Stimulated activated CD8-positive, alpha-beta memory T cell treated with anti-CD3 and anti-CD28 coated beads, Interleukin-2, amount 100 ng/mL, for 1 hour (primary cell): ENCODE data around the gene CDC5L.
"Not testable (repeated sequence)": the region's sequence is repeated elsewhere in the genome, so short reads cannot be mapped to it uniquely, and the experiment has no call there.

Source experiments
- DNase-seq, 2 donors: peaks; one replicate each; pipeline ENCODE4 v3.0.0-alpha.2; 2020; ENCODE audit warnings: low read depth in 2 of 2

CDC5L gene

DNA sequence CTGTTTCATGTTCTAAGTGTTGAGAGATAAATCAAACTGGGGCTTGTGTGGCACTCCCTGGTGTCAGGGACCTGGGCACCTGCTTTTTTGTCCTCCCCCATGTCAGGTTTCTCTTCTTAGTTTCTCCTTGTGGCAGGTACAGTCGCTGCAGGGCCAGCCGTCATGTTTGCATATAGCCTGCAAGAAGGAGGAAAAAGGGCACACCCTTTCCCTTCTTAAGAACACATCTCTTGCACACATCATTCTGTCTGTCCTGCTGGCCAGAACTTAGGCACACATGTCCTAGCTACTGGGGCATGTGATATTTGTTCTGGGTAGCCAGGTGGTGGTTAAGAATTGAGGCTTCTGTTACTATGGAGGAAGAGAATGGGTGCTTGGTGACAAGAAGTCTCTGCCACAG, 27.9 kb downstream of the CDC5L start:
- DNase-seq = no peak

DNA sequence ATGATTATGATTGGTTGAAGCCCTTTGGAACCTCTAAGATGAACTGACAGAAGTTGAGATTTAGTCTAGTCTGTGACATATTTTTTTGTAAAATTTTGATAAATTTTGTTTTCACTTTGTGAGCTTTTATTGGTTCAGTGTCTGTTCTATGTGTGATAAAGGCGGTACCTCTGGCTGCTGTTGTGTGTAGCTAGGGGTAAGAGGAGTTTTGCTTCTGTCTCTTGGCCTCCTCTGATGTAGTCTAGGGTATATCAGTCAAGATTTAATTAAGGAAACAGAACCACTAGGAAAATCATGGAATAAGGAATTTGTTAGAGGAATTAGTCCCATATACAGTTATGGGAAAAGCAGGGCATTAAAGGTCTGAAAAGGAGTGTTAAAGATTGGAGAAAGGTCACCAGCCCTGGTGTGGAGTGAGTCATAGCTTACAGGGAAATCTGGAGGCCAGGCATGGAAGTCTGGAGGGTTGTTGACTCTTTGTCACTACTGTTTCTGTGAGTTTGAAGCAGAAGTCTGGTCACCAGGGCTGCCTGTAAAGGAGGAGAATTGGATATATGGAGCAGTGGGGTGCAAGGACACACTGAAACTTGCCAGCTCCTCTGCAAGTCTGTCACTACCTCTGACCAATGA, 28.5 kb downstream of the CDC5L start:
- no peak for DNase-seq

DNA sequence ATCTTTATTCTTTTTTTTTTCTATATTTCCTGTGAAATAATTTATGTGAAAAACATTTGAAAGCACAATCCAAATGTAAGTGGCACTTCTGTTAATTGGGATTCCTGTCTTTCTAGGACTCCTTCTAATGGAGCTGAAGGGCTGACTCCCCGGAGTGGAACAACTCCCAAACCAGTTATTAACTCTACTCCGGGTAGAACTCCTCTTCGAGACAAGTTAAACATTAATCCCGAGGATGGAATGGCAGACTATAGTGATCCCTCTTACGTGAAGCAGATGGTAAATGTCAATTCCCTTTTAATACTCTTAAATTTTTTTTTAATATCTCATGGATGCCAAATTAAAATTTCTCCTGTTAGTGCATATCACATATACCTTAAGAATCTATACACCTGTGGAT, 35.0 kb downstream of the CDC5L start:
- DNase-seq = no peak

DNA sequence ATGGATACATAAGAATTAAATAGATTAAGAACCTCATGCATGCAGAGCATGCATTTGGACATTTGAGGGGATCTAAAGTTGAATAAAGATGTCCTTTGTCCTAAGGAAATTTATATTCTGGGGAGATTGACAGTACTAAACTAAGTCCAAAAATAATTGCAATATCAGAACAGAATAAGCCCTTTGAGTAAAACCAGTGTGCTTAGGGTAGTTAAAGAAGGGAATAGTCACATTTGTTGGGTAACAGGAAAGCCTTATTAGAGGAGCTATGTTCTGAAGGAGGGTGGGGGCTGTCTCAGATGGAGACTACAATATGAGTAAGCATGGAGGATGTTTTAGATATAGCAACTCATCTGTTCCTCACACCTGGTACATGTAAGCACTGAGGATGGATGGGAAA, 35.8 kb downstream of the CDC5L start:
- DNase-seq = no peak

DNA sequence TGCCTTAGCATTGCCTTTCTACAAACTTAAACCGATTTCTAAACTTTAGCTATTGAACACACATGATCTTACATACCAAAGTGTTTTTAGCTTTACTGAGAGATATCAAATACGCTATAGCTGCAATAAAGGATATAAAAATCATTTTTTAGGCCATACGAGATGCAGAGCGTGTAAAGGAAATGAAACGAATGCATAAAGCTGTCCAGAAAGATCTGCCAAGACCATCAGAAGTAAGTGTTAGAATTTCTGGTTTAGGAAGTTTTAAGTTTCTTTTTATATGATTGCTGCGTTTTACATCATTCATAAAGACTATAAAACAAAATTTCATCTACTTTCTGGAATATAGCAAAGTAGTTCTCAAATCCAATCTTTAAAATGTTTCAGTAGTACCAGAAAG, 38.4 kb downstream of the CDC5L start:
- DNase-seq = no peak

DNA sequence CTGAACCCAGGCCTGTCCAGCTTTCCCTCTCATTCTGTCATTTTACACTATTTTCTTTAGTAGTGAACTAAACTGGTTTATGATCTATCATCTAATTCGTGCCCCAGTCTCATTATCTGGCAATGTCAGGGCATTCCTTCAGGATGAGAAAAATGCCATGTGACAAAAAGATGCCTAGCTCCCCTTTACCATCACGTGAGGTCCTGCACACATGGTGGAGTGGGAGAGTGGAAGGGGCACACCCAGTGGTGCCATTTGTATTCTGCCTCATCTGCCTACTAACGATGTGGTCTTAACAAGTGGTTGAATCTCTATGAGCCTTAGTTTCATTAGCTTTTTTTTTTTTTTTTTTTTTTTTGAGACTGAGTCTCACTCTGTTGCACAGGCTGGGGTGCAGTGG, 41.2 kb downstream of the CDC5L start:
- no peak for DNase-seq

DNA sequence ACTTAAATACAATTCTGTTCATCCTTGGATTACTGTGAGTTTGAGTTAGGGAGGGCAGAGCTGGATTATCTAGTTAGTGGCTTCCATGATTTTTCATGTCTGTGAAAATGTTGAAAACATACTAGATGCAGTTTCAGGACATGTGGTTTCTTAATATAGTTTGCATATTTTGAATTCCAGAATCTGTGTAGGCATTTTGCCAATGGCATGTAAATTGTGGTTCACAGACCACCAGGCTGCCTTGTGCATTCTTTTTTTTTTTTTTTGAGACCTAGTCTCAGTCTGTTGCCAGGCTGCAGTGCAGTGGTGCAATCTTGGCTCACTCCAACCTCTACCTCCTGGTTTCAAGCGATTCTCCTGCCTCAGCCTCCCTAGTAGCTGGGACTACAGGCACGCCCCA, 42.8 kb downstream of the CDC5L start:
- DNase-seq = no peak

DNA sequence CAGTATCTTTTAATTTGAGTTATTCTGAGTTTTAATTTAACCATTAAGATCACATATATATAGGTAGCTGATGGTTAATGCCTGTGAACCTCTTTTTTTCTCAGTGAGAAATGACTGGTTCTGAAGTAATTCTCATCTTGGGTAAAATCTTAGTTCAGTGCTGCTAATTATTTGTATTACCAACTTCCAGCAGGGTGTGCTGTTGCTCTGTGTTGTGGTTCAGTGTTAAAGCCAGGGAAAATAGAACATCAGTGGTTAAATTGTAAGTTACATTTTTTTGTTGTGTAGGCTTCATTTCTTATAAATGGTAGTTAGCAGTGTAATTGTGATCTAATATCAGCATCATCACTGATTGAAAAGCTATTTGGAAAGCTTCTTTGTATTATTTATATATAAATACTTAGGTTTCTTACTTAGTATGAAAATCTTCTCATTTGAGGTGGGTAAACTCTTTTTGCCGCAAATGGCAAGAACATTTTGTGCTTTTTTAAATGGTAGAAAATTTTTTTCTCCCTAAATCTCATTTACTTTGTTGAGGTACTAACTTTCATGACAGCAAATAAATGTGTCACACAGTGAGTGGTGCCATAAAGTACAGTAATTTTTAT, 43.7 kb downstream of the CDC5L start:
- DNase-seq = no peak

DNA sequence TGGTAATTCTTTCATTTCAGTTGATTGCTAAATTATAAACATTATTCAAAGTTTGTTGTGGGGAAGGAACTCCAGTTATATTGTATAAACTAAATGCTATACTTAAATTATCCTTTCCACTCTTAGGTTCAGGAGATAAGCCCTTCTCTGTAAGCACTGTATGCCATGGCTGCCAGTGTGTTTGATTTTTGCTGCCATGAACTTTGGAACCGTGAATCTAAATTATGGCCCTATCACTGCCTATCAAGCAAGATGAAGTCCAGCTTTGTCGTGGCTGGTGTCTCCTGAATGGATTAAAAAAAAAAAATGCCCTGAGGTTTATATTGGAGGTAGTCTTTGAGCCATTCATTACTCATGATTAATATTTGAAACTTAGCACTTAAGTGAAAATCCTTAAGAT, 44.7 kb downstream of the CDC5L start:
- DNase-seq = no peak

DNA sequence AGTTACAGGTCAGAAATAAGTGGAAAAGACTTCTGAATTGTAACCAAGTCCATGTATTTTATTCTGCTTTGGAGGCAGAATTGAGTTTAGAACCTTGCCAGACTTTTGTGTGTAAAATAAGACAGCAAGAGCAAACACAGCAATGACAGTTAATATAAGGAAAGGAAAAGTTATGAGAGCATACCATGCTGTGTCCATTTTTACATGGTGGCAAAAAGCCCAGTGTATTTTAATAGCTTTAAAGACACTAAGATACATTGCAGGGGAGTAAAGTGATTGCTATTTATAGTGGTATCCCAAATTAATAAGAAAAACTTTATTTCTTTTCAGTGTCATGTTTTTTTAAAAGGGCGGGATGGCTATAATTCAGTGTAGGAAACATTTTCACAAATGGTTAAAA, 45.2 kb downstream of the CDC5L start:
- no peak for DNase-seq

DNA sequence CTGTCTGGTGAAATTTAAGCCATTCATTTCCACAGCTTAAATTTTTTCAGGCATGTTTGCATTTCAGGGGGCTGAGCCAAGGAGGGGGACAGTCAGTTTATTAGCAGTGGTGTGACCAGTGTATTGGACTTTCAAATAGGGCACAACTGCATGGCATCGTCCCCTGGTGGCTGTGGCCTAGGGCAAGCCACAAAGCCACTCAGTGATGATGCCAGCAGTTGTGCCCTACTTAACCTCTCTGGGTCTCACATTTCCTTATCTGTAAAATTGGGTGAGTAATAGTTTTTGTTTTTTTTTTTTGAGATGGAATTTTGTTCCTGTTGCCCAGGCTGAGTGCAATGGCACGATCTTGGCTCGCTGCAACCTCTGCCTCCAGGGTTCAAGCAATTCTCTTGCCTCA, 48.0 kb downstream of the CDC5L start:
- no peak for DNase-seq

DNA sequence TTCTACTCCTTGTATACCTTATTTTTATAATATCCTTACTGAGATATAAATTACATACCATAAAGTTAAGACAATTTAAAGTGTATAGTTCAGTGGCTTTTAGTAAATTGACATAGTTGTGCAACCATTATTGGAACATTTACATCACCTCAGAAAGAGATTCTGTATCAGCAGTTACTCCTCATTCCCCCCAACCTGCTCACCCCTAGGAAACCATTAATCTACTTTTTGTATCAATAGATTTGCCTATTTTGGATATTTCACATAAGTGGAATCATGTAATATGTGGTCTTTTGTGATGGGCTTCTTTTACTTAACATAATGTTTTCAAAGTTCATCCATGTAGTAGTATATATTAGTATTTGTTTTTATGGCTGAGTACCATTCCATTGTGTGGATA, 51.3 kb downstream of the CDC5L start:
- DNase-seq = no peak

DNA sequence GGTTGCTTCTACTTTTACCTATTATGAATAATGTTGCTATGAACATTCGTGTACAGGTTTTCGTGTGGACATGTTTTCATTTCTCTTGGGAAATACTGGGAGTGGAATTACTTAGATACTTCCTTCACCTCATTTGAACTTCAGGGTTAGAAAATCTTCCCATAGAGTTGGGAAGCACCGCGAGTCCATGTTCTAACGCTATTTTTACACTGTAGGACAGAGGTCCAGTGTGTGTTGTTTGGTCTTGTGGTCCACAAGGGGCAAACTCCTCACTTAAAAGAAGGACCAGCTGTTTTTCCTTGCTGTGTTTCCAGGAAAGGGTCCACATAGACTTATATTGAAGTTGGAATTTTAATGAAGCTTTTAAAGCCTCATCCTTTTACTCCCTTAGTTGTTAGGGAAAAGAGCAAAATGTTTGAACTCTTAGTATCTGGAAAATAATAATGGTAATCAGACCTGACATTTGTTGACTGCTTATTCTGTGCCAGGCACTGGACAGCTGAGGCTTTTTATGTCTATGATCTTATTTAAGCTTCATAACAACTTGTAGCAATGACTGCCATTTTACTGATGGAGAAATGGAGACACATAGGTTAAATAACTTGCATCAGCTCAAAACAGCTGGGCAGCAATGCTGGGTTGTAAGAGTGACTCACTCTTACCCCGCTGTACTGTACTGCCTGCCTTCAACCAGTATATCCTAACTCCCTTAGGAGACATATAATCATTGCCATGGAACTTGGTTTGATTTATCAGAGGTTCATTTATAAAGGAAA, 52.0 kb downstream of the CDC5L start:
- DNase-seq = no peak

DNA sequence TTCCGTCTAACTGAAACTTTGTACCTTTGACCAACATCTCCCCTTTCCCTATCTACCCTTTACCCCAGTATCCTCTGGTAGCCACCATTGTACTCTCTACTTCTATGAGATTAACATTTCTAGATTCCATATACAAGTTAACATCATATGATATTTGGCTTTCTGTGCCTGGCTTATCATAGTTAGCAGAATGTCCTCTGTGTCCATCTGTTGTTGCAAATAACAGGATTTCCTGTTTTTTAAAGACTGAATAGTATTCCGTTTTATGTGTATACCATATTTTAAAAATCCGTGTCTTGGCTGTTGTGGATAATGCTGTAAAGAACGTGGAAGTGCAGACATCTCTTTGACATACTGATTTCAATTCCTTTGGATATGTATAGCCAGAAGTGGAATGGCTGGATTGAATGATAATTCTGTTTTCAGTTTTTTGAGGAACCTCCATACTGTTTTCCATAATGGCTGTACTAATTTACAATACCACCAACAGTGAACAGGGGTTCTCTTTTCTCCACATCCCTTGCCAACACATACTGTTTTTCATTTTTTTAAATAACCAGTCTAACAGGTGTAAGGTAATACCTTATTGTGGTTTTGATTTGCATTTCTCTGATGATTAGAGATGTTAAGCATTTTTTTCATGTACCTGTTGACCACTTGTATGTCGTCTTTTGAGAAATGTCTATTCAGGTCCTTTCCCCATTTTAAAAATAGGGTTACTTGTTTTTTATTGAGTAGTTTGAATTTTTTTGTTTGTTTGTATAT, 53.8 kb downstream of the CDC5L start:
- DNase-seq = no peak

DNA sequence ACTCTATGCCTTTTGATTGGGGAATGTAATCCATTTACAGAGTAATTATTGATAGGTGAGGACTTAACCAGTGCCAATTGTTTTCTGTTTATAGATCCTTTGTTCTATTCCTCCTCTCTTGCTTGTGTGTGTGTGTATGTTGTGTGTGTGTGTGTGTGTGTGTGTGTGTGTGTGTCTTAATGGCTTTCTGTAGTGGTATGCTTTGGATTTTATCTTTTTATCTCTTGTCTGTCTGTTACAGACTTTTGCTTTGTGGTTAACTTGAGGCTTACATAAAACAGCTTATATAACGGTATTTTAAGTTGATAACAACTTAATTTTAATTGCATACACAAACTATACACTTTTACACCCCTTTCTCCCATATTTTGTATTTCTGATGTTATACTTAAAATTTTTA, 54.7 kb downstream of the CDC5L start:
- DNase-seq = no peak

DNA sequence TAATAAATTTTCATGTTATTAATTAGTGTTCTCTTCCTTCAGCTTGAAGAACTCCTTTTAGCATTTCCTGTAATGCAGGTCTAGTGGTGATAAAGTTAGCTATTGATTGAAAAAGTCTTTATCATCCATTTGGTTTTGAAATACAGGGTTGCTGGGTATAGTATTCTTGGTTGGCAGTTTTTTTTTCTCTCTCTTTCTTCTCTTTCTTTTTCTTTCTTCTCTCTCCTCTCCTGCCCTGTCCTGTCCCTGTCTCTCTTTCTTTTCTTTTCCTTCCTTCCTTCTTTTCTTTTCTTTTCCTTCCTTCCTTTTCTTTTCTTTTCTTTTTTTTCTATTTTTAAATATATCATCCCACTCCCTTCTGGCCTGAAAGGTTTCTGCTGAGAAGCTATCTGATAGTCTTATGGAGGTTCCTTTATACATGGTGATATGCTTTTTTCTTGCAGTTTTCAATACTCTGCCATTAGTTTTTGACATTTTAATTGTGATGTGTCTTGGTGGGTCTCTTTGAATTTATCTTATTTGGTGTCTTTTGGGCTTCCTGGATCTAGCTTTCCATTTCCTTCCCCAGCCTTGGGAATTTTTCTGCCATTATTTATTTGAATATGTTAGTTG, 55.4 kb downstream of the CDC5L start:
- no peak for DNase-seq

DNA sequence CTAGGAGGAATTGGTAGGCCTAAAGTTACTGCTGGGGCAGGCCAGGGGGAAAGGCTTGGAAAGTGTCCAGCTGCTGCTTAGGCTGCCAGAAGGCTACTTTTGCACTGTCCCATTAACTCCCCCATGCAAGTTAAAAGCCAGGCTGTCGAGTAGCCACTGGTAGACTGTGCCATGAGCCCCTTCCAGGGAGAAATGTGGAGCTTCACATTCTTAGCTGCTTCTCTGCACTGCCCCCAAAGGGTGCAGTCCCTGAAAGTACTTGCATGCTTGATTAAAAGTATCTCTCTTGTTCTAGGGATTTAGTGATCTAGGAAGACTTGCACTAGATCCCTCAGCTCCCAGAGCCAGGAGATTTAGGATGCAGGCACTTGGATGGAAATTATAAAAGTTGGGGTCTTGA, 57.3 kb downstream of the CDC5L start:
- DNase-seq = no peak

DNA sequence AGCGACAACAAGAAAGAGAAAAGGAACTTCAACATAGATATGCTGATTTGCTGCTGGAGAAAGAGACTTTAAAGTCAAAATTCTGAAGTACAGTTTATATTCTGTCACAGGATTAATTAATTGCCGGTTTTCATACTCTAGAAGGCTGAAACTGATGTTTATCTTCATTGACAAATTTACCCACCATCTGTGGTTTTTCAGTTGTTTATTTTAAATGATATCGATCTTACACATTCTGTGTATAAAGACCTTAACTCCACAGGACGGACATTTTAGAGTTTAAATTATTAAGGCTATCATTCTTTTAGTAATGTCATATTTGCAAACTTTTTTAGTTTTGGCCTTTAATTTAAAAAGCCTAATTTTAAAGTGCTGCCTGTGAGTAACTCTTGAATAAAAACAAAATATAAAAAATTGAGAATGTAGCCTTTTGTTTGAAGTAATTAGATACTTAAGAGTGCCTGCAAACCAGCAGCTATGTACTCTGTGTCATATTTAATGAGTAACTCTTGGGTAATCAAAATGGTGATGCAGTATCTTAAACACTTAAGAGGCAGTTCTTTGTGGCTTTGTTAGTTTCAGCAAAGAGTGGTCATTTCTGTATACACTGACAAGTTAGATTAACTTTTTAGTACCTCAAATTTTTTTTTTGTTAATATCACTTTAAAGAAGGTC, 59.3 kb downstream of the CDC5L start:
- DNase-seq = no peak

DNA sequence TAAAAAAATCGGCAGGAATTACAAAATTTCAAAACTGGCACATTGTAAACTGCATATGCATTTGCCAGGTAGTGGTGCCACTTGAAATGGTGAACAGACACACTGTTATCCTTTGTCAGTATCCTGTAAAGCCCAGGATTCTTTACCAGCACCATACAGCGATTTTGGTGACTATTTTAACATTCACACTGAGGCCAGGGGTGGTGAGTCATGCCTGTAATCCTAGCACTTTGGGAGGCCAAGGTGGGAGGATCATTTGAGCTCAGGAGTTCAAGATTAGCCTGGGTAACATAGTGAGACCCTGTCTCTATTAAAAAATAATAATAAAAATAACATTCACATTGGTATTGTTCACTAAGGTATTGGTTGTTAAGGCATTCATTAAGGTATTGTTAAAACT, 61.7 kb downstream of the CDC5L start:
- DNase-seq = not testable (repeated sequence)

DNA sequence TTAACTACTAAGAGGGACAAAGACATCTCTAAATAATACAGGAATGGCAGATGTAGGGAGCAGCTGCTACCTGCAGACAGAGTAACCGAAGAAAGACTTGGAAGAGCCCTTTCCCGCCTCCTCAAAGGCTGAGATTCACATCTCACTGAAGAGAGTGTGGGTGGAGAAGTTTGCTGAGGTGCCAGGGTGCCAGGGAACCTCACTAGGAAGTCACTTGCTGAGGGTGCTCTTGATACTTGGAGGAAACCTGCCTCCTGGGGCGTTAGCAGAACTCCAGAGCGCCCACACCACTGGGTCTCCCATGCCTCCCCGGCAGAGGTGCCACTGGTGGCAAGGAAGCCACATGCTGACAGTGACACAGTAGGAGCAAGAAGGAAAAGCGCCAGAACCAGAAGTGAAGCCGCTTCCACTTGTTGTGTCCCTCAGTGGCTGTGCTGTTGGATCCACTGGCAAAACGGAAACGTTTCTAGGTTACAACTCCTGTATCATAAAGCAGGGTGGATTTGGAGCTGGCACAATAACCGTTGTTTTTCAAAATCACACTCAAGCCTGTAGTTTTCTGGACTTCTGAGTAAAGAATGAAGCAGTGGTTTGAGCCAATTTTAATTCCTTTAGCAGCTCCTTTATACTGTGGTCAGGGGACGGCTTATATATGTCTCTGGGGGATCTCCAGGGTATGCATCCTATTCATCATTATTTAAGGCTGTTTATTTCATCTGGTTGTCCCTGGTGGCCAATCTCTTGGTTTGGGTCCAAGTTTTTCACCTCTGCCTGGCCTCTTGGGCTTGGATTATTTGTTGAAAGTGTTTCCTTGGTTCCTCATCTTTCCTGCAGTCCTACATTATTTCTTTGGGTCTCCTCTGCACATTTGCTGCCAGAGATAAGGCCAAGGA, 64.5 kb downstream of the CDC5L start:
- no peak for DNase-seq

DNA sequence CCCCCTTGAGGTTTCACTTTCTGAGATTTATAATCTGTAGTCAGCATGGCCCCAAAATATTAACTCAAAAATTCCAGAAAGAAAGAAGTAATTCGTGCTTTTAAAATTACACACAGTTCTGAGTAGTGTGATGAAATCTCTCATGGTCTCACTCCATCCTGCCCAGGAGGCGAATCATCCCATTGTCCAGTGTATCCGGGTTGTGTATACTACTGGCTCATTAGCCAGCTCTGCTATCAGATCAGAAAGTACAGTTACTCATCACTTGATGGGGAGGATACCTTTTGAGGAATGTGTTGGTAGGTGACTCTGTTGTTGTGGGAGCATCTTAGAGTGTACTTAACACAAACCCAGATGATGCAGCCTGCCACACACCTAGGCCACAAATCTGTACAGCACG, 65.2 kb downstream of the CDC5L start:
- DNase-seq = no peak
